Activated CD4-positive, alpha-beta T cell treated with anti-CD3 and anti-CD28 coated beads, Interleukin-2, Interleukin-4, amounts not matched to agents 100 ng/mL and 50 ng/mL, durations not matched to agents 16 hours and 8 hours (primary cell): Measurements from ENCODE around the gene CSF1R.
"Not testable (repeated sequence)": the region's sequence is repeated elsewhere in the genome, so short reads cannot be mapped to it uniquely, and the experiment has no call there.

Experiments used
- DNase-seq: peaks from one replicate; pipeline ENCODE4 v3.0.0-alpha.2; 2020; ENCODE audit warnings: low spot score

CSF1R gene

GRCh38 chr5:150103678-150104549, 17.6 kb upstream of the CSF1R start:
- DNase-seq: no peak

- DNase-seq: no peak
These were observed 14.7 kb upstream of the CSF1R start for GRCh38 chr5:150101023-150101422.

GRCh38 chr5:150097152-150097551, 10.8 kb upstream of the CSF1R start:
- no peak for DNase-seq

GRCh38 chr5:150092159-150092787, 5.9 kb upstream of the CSF1R start:
- DNase-seq: peak; percentile 22

- no peak for DNase-seq
These were observed 1.0 kb downstream of the CSF1R start for GRCh38 chr5:150085191-150085912.

GRCh38 chr5:150084754-150085153, 1.6 kb downstream of the CSF1R start:
- not testable (repeated sequence) for DNase-seq

GRCh38 chr5:150082889-150083288, 3.5 kb downstream of the CSF1R start:
- no peak for DNase-seq

- DNase-seq: no peak
These were observed 4.0 kb downstream of the CSF1R start for GRCh38 chr5:150082374-150082773.

GRCh38 chr5:150081541-150082283, 4.6 kb downstream of the CSF1R start:
- no peak for DNase-seq

GRCh38 chr5:150080696-150081435, 5.5 kb downstream of the CSF1R start:
- DNase-seq: no peak

GRCh38 chr5:150079909-150080461, 6.4 kb downstream of the CSF1R start:
- DNase-seq: no peak

- DNase-seq: no peak
These were observed 7.3 kb downstream of the CSF1R start for GRCh38 chr5:150078802-150079689.

- DNase-seq: no peak
These were observed 8.2 kb downstream of the CSF1R start for GRCh38 chr5:150077996-150078801.

- no peak for DNase-seq
These were observed 9.3 kb downstream of the CSF1R start for GRCh38 chr5:150077060-150077459.

- DNase-seq: no peak
These were observed 10.5 kb downstream of the CSF1R start for GRCh38 chr5:150075806-150076205.

GRCh38 chr5:150075233-150075632, 11.1 kb downstream of the CSF1R start:
- DNase-seq: no peak

- DNase-seq: no peak
These were observed 12.7 kb downstream of the CSF1R start for GRCh38 chr5:150073677-150074076.

GRCh38 chr5:150073086-150073625, 13.2 kb downstream of the CSF1R start:
- DNase-seq: no peak

GRCh38 chr5:150070821-150071220, 15.5 kb downstream of the CSF1R start:
- DNase-seq: no peak
